ENCODE data around the gene SDHAF3.
"Not testable (repeated sequence)": the region's sequence is repeated elsewhere in the genome, so short reads cannot be mapped to it uniquely, and the experiment has no call there.

The SDHAF3 gene

DNA sequence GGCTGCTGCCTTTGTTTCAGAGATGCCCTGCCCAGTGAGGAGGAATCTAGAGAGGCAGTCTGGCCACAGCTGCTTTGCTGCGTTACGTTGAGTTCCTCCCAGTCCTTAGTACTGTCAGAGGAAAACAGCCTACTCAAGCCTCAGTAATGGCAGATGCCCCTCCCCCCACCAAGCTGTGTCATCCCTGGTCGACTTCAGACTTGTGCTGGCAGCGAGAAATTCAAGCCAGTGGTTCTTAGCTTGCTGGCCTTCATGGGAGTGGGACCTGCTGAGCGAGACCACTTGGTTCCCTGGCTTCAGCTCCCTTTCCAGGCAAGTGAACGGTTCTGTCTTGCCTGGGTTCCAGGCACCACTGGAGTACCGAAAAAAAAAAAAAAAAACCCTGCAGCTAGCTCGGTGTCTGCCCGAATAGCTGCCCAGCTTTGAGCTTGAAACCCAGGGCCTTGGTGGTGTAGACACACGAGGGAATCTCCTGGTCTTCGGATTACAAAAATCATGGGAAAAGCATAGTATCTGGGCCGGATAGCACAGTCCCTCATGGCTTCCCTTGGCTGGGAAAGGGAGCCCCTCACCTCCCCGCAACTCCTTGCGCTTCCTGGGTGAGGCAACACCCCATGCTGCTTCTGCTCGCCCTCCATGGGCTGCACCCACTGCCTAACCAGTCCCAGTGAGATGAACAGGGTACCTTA is 9.1 kb downstream of the SDHAF3 start:
- no peak for DNase-seq

DNA sequence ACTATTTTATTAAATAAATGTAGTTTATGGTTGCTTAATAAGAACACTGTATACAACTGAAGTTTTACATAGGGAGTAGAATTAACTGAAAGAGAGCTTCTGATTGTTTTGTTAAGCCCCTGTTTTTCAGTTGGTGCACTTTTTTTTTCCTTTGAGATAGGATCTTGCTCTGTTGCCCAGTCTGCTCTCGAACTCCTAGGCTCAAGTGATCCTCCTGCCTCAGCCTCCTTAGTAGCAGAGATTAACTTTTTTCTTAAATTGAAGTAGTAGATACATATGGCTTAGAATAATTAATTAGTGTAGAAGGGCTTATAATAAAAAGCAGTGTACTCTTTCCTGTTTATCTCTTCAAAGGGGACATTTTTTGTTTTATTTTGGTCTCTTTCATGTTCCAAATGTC is 11.2 kb downstream of the SDHAF3 start:
- DNase-seq, result no peak

DNA sequence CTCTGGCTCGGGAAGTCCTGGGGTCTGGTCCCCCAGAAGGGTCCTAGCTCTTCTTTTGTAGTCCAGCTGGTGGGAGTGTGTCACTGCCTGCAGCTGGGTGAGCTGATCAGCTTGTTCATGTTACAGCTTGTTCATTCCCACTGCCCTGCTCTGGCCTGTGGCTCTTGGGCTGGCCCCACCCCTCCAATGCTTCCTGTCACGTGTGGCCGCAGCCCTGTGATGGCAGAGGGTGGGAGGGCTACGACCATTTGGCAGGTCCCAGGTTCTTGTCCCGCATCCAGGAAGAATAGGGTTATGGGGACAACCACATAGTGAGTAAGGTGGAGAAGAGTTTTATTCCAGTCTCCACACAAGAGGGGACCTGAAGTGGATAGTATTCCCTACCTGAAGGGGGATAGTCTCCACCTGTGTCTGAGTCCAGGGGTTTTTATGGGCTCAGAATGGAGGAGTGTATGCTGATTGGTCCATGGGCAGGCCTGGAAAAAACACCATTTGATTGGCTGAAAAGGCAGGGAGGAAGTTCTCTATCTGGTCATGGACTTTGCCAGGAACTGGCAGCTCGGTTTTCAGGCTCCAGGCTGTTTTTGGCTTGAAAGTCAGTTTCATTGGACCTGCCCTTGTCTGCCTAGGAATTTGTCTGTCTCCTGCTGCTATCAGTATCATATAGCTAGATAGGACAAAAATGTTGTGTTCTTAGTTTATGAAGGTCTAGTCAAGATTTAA is 13.1 kb downstream of the SDHAF3 start:
- no peak for DNase-seq

DNA sequence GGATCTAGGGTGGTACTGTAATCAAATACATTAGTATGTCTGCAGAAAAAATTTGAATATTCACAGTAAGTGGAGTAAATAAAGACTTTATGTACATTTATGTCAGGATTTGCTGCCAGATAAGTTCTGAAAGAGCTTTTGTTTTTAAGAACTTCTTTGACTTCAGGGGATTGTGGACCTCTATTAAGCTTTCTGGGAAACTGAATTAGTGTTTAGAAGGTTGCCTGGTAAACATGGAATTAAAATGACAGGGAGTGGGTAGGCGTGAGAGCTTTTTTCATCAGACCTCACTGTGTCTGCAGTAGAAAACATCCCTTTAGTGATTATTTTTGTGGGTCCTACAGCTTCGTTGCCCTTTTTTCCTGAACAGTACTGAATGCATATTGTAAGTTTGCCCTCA is 15.7 kb downstream of the SDHAF3 start:
- no peak for DNase-seq

DNA sequence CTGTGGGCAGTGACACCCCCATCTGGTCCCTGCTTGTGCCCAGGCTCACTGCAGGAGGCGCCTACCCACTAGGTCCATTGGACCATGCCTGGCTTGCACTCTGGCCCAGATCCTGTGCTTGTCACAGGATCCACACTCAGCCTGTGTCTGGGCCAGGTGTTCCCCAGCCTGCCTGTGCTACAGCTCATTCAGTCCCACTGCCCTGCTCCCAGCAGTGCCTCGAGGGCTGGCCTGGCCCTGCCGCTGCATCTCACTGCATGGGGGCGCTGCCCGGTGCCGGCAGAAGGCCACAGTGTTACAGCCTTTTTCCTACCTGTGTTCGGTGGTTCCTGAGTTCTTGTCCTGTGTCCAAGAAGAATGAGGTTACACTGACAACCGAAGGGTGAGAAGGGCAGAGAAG is 21.3 kb downstream of the SDHAF3 start:
- no peak for DNase-seq

DNA sequence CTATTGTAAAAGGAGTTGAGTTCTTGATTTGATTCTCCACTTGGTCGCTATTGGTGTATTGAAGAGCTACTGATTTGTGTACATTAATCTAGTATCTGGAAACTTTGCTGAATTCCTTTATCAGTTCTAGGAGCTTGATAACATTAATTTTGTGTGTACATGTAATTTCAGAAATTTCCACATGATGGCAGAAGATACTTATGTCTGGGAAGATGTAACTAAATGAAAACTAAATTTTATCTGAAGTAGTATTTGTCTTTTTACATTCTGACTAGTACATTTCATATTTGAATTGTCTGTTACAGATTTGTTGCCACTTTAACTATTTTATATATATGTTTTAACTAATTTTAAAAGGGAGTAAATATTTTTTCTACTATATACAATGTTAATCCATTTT is 27.6 kb downstream of the SDHAF3 start:
- DNase-seq, result peak; percentile 7 to 28

DNA sequence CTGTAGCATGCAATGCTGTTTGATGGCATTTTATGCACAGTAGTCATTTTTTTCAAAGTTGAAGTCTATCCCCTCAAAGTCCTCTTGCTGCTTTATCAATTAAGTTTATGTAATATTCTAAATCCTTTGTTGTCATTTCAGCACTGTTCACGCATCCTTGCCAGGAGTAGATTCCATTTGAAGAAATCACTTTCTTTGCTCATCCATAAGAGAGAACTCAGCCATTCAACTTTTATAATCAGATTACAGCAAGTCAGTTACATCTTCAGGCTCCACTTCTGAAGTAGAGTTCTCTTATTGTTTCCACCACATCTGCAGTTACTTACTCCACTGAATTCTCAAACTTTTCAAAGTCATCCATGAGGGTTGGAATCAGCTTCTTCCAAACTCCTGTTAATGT is 32.3 kb downstream of the SDHAF3 start:
- DNase-seq, result no peak

DNA sequence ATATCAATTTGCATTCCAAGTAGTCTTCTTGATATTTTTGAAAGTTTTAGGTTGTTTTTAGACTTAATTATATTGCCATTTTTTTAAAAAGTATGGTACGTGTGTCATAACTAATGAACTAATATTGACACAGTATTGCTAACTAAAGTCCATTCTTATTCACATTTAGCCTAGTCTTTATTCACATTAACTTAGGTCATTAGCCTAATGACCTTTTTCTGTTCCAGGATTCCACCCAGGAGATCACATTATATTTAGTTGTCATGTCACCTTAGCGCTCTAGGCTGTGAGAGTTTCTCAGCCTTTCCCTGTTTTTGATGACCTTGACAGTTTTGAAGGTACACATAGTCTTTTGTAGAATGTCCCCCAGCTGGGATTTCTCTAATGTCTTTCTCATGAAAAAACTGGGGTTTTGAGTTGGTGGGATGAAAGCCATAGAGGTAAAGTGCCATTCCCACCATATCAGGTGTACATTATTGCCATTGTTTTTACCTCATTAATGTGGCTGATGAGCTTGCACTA is 38.5 kb downstream of the SDHAF3 start:
- no peak for DNase-seq

DNA sequence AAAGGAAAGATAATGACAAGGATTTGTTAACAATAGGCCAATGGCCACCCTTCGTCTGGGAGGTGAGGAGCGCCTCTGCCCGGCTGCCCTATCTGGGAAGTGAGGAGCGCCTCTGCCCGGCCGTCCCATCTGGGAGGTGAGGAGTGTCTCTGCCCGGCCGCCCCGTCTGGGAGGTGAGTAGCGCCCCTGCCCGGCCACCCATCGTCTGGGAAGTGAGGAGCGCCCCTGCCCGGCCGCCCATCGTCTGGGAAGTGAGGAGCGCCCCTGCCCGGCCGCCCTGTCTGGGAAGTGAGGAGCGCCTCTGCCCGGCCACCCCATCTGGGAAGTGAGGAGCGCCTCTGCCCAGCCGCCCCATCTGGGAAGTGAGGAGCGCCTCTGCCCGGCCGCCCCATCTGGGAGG is 42.5 kb downstream of the SDHAF3 start:
- not testable (repeated sequence) for DNase-seq

DNA sequence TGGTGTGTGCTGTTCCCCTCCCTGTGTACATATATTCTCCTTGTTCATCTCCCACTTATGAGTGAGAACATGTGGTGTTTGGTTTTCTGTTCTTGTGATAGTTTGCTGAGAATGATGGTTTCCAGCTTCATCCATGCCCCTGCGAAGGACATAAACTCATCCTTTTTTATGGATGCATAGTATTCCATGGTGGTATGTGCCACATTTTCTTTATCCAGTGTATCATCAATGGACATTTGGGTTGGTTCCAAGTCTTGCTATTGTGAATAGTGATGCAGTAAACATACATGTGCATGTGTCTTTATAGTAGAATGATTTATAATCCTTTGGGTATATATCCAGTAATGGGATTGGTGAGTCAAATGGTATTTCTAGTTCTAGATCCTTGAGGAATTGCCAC is 44.1 kb downstream of the SDHAF3 start:
- not testable (repeated sequence) for DNase-seq

DNA sequence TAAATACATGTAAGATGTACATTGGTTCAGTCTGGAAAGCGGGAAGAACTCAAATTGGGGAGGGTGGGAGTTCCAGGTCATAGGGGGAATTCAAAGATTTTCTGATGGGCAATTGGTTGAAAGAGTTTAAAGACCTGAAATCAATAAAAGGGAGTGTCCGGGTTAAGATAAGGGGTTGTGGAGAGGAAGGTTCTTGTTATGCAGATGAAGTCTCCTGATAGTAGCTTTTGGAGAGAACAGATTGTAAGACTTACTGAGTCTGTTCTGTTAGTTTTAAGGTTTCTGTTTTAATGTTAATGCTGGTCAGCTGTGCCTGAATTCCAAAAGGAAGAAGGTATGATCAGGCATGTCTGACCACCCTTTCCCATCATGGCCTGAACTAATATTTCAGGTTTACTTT is 48.8 kb downstream of the SDHAF3 start:
- DNase-seq, result no peak

DNA sequence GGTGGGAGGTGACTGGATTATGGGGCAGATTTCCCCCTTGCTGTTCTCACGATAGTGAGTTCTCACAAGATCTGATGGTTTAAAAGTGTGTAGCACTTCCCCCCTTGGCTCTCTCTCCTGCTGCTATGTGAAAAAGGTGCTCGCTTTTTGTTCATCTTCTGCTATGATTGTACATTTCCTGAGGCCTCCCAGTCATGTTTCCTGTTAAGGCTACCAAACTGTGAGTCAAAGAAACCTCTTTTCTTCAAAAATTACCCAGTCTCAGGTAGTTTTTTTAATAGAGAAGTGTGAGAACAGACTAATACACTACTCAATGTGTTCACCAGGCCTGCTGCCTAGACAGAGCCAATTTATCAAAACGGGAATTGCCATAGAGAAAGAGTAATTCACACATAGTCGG is 49.7 kb downstream of the SDHAF3 start:
- no peak for DNase-seq

DNA sequence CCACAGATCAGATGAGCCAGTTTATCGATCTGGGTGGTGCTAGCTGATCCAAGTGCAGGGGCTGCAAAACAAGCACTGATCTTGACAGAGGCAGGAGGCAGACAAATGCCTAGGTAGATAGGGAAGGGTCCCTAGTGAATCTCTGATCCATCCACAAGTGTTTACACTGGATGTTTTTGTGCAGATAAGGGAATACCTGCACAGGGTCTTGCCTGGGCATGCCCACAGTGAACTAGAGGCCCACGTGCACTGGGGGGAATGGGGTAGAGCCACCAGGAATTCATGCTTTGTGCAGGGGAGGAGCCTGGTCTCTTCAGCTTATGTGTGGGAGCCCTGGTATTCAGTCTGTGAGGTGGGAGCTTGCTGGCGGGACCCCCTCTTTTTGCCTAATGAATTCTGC is 50.3 kb downstream of the SDHAF3 start:
- DNase-seq, result no peak

DNA sequence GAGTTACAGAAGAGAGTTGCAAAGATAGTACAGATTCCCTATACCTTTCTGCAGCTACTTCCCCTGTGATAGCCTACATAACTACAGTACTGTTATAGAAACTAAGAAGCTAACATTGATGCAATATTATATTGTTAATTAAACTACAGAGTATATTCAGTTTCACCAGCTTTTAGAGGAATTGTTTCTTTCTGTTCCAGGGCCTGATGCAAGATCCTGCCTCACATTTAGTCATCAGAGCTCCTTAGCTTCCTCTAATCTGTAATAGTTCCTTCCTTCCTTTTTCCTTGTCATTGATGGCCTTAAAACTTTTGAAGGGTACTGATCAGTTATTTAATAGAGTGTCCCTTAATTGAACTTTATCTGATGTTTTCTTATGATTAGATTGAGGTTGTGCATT is 56.8 kb downstream of the SDHAF3 start:
- peak; percentile 68 to 74 for DNase-seq

DNA sequence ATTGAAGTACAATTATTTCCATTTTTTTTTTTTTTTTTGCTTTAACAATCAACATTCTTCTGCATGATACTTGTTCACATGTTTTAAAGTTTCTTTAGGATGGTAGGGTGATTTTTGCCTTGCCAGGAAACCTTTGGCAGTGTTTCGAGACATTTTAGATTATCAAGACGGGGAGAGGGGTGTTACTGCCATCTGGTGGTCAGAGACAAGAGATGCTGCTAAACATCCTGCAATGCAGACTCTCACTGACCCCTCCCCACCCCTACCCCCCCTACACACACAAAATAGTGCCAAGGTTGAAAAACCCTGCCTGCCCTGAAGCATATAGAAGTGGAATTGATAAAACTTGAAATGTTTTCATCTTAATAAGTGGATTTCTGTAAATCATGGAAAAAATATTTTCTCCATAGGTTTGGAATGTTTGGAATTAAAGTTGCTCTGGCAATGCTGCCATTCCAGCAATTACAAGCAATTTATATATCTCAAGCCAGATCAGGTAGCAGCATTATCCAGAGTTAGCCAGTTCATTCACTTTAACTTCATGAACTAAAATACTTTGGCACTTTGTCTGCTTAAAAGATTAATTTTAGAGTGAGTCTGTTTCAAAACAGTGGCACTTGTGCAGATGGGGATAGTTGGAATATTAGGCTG is 62.1 kb downstream of the SDHAF3 start:
- peak; percentile 33 to 41 for DNase-seq

DNA sequence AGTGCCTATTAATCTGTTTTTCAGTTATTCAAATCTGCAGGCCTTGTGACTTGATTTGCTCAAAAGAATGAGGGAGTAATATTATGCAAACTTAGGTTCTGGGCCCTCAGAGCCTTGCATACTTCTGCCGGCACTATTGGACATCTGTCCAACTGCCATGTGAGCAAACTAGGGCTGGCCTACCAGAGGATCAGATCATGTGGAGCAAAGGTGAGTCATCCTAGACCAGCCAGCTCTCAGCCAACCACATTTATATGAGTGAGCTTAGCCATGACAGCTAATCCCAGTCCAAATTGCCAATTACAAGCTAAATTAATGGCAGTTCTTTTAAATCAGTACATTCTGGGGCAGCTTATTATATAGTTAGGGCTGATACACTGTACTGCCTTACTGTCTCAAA is 69.6 kb downstream of the SDHAF3 start:
- DNase-seq, result peak; percentile 4 to 11

DNA sequence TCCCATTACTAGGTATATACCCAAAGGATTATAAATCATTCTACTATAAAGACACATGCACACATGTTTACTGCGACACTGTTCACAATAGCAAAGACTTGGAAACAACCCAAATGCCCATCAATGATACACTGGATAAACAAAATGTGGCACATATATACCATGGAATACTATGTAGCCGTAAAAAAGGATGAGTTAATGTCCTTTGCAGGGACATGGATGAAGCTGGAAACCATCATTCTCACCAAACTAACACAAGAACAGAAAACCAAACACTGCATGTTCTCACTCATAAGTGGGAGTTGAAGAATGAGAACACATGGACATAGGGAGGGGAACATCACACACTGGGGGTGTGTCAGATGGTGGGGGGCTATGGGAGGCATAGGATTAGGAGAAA is 78.7 kb downstream of the SDHAF3 start:
- DNase-seq, result not testable (repeated sequence)

DNA sequence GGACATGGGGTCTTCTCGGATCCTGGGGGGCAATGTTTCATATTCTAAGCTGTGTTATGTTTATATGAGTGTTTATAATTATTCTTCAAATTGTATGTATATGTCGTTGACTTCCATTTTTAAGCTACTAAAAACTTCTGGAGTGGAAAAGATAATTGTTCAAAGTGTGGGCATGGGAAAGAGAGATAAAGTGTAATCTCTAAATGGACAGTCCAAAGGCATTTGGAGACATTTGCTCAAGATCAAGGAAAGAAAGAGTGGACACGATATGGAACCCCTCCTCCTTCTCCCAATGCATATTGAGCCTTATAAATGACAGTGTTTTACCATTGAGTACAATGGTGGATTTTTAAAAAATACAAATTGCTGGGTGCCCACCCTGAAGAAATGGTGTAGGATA is 81.1 kb downstream of the SDHAF3 start:
- DNase-seq, result no peak

DNA sequence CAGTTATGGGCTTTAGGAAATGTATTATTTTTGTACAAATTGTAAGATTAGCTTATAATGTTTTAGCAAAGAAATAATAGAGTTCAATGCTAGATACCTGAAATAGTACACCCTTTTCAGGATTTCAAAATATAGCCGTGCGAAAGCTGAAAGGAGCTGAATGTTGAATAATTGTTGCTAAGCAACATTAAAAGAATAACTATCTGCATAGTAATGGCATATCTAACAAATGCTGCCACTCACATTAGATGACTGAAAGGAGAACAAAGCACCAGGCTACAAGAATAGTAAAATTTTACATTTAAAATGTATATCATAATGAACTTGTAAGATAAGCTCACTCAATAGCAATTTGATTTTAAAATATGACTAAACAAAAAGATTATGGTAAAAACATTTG is 82.5 kb downstream of the SDHAF3 start:
- no peak for DNase-seq

DNA sequence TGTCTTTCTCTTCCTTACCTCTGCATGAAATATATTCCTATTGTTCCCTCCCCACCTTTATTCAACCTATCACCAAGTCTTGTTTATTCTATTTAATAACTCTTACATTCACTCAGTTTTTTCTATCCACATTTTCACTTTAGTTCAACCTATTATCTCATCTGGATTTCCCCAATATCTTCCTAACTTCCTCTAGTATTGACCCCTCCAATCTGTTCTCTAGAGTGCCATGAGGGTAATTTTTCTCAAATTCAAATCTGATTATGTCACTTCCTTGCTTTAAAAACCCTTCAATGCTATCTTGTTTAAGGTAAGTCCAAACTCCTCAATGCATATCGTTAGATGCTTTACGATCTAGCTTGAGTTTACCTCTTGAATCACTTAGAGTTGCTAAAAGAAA is 86.5 kb downstream of the SDHAF3 start:
- DNase-seq, result no peak

DNA sequence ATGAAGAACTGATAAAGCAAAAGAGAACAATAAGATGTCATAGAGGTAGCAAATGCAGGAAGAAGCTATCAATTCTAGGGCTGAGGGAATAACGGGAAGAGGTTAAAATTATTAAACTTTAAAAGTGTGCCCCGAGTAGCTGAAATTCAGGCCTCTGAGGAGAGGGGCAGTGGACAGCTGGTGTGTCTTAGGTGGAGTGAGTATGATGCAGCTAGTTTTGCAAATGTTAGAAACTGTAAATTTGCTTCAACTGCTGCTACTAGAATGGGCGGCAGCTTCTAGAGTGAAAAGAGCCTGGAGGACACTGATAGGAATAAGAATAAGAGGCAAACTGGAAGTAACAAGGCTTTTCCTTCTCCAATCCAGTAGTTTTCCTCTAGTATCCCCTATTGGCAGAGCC is 87.3 kb downstream of the SDHAF3 start:
- DNase-seq, result no peak

DNA sequence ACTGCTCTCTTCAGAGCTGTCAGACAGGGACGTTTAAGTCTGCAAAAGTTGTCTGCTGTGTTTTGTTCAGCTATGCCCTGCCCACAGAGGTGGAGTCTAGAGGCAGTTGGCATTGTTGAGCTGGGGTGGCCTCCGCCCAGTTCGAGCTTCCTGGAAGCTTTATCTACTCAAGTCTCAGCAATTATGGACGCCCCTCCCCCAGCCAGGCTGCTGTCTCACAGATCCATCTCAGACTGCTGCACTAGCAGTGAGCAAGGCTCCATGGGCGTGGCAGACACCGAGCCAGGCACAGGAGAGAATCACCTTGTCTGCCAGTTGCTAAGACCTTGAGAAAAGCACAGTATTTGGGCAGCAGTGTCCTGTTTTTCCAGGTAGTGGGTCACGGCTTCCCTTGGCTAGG is 98.1 kb downstream of the SDHAF3 start:
- DNase-seq, result no peak

DNA sequence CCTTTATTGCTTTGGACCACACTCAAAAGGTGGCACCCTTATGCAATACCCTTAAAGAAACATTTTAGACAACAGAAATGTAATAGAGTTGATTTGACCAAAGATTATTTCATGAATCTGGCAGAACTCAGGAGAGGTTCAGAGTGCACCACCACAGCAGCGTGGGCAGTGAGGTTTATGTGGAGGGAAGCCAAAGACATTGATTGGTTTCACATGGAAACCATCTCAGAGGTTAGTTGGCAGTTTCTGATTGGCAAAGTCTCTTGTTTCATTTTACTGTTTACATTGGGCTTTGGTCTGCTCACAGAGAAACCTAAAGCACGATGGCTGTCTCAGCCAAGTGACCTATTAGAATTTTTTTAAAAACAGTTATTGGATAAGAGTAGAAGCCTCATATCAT is 101.3 kb downstream of the SDHAF3 start:
- DNase-seq, result no peak

DNA sequence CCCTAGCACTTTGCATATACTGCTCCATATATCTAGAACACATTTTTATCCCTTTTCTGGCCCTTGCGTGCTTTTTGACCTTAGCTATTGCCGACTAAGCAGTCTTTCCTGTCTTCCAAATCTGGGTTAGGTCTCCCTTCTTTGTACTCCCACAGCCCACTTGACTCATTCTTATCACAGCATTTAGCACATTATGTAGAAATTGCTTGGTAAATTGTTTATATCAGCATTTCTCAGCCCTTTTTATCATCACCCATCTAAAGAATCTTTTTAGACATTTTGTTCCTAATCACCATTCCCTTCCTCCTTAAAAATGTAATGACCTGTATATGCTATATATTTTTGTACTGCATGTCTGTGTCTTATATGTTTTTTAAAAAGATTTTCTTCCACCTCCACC is 101.7 kb downstream of the SDHAF3 start:
- DNase-seq, result no peak
